CD4-positive, alpha-beta memory T cell (primary cell): ENCODE measurements around the gene PLEKHF1. TPM values are rescaled to one million over a fixed set of nuclear protein-coding genes. Genes with fewer than 3 reads are reported as not detected.
A peak's percentile ranks its signal among the peaks of the same experiment; 100 is the strongest.

Source experiments
- CTCF ChIA-PET: fragments of 350-600 bp; sonication (Branson Sonifier 250); formaldehyde crosslinking; loops from one replicate; lab custom pipeline; 2021; ENCODE audit warnings: inconsistent platforms; ENCODE audit not compliant: partially characterized antibody; lab: Charles Lee
- POLR2A ChIA-PET: fragments of 350-600 bp; sonication (Branson Sonifier 250); formaldehyde crosslinking; loops from one replicate; lab custom pipeline; 2021; ENCODE audit not compliant: partially characterized antibody; lab: Charles Lee
- DNase-seq, 5 donors: peaks; one replicate each; pipeline versions ENCODE4 v3.0.0 to v3.0.0-alpha.2; 2020 to 2022; ENCODE audit warnings: mixed read lengths in 1 of 5
- H3K27ac ChIP-seq: one replicate; pipeline ENCODE4 v1.7.0; 2013; ENCODE audit warnings: low read depth, low read length
- H3K27me3 ChIP-seq: 2 replicates; pipeline ENCODE4 v1.7.0; 2013; ENCODE audit warnings: mild to moderate bottlenecking, low read length, moderate library complexity; ENCODE audit not compliant: insufficient read depth
- H3K36me3 ChIP-seq: 2 replicates; pipeline ENCODE4 v1.7.0; 2013; ENCODE audit warnings: mild to moderate bottlenecking, low read length, moderate library complexity; ENCODE audit not compliant: insufficient read depth
- H3K4me1 ChIP-seq: 2 replicates; pipeline ENCODE4 v1.7.0; 2013; ENCODE audit warnings: mild to moderate bottlenecking, low read length, moderate library complexity; ENCODE audit not compliant: insufficient read depth
- H3K4me3 ChIP-seq, 2 donors: one replicate each; pipeline ENCODE4 v1.7.0; 2013; ENCODE audit warnings: low read length in 2 of 2, mild to moderate bottlenecking in 1 of 2
- H3K9me3 ChIP-seq, 2 donors: one replicate each; pipeline ENCODE4 v1.7.0; 2013; ENCODE audit warnings: low read length in 2 of 2, control low read depth in 1 of 2; ENCODE audit not compliant: control insufficient read depth in 1 of 2
- H3K27ac Mint-ChIP-seq, 7 donors: one replicate each; pipeline ENCODE4 v1.8.0; 2020 to 2021; ENCODE audit warnings: mixed read lengths in 7 of 7, mild to moderate bottlenecking in 6 of 7, inconsistent platforms in 3 of 7, moderate library complexity in 3 of 7
- H3K27me3 Mint-ChIP-seq, 2 donors: one replicate each; pipeline ENCODE4 v1.8.0; 2020 to 2021; ENCODE audit warnings: mixed read lengths in 2 of 2
- H3K36me3 Mint-ChIP-seq, 2 donors: one replicate each; pipeline ENCODE4 v1.8.0; 2020 to 2021; ENCODE audit warnings: mixed read lengths in 2 of 2, inconsistent platforms in 1 of 2, mild to moderate bottlenecking in 1 of 2
- H3K4me1 Mint-ChIP-seq, 4 donors: one replicate each; pipeline ENCODE4 v1.8.0; 2020 to 2021; ENCODE audit warnings: mixed read lengths in 4 of 4, mild to moderate bottlenecking in 1 of 4
- H3K4me3 Mint-ChIP-seq, 8 donors: one replicate each; pipeline ENCODE4 v1.8.0; 2020 to 2021; ENCODE audit warnings: mixed read lengths in 8 of 8, mild to moderate bottlenecking in 7 of 8, moderate library complexity in 6 of 8, inconsistent platforms in 3 of 8
- H3K9me3 Mint-ChIP-seq, 8 donors: one replicate each; pipeline ENCODE4 v1.8.0; 2020 to 2021; ENCODE audit warnings: mixed read lengths in 8 of 8, mild to moderate bottlenecking in 5 of 8, inconsistent platforms in 3 of 8, moderate library complexity in 1 of 8
- intact Hi-C: fragments of 100-400 bp; cut with micrococcal nuclease; formaldehyde crosslinking; loops from one replicate; pipeline ENCODE4 v1.15.1; 2023
- polyA plus RNA-seq, 2 donors: library from polyadenylated mRNA; unstranded; fragments of 300-500 nt; fragmentation: Illumina TruSeq; gene quantifications; one replicate each; pipeline ENCODE4 v1.2.3, GENCODE V29; 2021
- total RNA-seq, 2 experiments: library from RNA; stranded (reverse); gene quantifications; one replicate each; pipeline ENCODE4 v1.2.3, GENCODE V29; 2021

Gene PLEKHF1, protein sequence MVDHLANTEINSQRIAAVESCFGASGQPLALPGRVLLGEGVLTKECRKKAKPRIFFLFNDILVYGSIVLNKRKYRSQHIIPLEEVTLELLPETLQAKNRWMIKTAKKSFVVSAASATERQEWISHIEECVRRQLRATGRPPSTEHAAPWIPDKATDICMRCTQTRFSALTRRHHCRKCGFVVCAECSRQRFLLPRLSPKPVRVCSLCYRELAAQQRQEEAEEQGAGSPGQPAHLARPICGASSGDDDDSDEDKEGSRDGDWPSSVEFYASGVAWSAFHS
- total RNA-seq (10 to 100 TPM; 31.2 to 32.4 TPM), polyA plus RNA-seq (10 to 100 TPM; 15.3 to 36.0 TPM)

DNA sequence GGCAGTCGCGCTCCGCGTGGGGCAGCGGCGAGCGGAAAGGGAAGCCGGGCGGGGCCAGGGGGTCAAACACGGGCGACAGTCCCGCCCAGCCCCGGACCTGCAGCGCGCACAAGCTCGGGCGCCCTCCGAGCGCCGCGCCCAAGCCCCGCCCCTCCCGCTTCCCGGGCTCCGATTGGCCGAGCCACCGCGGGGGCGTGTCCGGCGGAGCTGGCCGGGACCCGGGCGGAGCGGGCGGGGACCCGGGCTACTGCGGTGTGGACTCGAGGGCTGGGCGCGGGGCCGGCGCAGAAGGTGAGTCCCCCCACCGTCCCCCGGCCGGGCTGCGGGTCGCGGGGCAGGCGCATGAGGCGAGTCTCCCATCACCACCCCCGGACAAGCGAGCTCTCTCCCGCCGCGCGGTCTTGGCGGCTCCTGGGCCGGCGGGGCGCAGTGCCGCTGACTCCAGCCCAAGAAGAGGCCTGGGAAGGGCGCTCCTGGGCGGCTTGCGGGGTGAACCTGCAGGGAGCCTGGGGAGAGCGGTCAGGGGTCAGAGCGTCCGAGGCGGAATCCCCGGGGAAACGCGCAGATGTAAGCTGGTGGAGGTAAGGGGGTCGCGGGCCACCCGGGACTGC is at the start of gene PLEKHF1:
Gene PLEKHF1, plus strand, starts transcription at position 247 of the 611 bp plus-strand sequence. CDS start 8,379 bp downstream, outside the sequence.
- Mint-ChIP-seq H3K4me3 (peak within 1 kb of the TSS; percentile 89 to 98 (median 93)), H3K36me3 (peaks cover 10 to 19% of the 10 kb centered on the region in 2 donors), H3K27me3 (no peaks in the 10 kb centered on the region), H3K27ac (peak within 1 kb of the TSS; percentile 92 to 100 (median 96)), H3K9me3 (peaks cover 0 to 1% (median 0%) of the 10 kb centered on the region in 8 donors), H3K4me1 (peaks cover 24 to 62% (median 38%) of the 10 kb centered on the region in 4 donors)
- Histone ChIP-seq H3K4me1 (peaks cover 42% of the 10 kb centered on the region), H3K36me3 (no peaks in the 10 kb centered on the region), H3K9me3 (no peaks in the 10 kb centered on the region), H3K27me3 (no peaks in the 10 kb centered on the region), H3K27ac (peak within 1 kb of the TSS; percentile 92), H3K4me3 (peak within 1 kb of the TSS; percentile 77 to 83)
- ChIA-PET CTCF (interaction anchor here (0.8 to 10.1 kb wide), 9 partner anchors 12 to 281 kb away, joined by 3 to 158 read pairs (median 75); partner anchors contain the start of genes C19orf12 and POP4), POLR2A (interaction anchor here (0.8 to 8.7 kb wide), 10 partner anchors 8 to 277 kb away, joined by 3 to 163 read pairs (median 30); partner anchors contain the start of genes C19orf12, POP4 and URI1)
- peak; percentile 73 to 88 (median 78) for DNase-seq
- intact Hi-C loops: loop anchor here (1.0 to 2.0 kb wide), 5 partner anchors 8 to 179 kb away; partner anchors contain the start of genes C19orf12 and CCNE1

DNA sequence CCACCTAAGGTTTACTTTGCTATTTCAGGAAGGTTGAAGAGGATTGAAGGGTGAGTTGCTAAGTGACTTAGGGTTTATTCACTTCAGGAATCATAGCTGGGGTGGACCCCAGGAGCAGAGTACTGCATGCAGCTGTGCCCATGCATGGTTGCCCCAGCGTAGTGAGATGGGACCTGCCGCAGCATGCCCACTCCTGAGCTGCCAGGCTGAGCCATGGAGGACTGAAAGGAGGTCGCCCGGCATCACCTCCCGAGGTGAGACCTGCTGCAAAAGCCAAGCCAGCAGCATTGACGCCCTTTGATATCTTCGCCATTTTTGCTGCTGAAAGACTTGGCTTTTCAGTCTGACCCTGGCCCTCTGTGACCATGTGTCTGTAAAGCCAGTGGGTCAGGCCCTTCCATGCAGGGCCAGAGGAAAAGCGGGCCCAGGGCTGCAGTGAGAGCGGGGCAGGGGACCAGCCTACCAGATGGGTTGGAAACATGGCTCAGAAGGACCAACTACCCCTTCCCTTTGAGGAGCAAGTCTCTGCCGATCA is 49.3 kb upstream of the PLEKHF1 start:
- H3K27me3 ChIP-seq: no peaks in the 10 kb centered on the region
- H3K27ac Mint-ChIP-seq: peak overlapping the region in 1 of 7 donors; percentile 63
- no peak for DNase-seq
- ChIA-PET POLR2A (interaction anchor here (2.5 kb wide), 2 partner anchors 10 to 101 kb away, joined by 8 to 9 read pairs; partner anchors contain the start of gene POP4), CTCF (interaction anchor here (1.7 kb wide), 2 partner anchors 52 to 101 kb away, joined by 7 to 9 read pairs; no protein-coding TSS in a partner anchor)
- H3K4me1 ChIP-seq: peaks cover 11% of the 10 kb centered on the region
- H3K4me1 Mint-ChIP-seq: peaks cover 9 to 28% (median 14%) of the 10 kb centered on the region in 4 donors
- intact Hi-C loops: no loop called here
- no peak overlapping the region for H3K4me3 ChIP-seq
- H3K36me3 Mint-ChIP-seq: peaks cover 32 to 45% of the 10 kb centered on the region in 2 donors
- H3K9me3 ChIP-seq: no peaks in the 10 kb centered on the region
- no peak overlapping the region for H3K27ac ChIP-seq
- H3K9me3 Mint-ChIP-seq: no peaks in the 10 kb centered on the region
- H3K4me3 Mint-ChIP-seq: no peak overlapping the region
- peaks cover 40% of the 10 kb centered on the region for H3K36me3 ChIP-seq
- no peaks in the 10 kb centered on the region for H3K27me3 Mint-ChIP-seq

DNA sequence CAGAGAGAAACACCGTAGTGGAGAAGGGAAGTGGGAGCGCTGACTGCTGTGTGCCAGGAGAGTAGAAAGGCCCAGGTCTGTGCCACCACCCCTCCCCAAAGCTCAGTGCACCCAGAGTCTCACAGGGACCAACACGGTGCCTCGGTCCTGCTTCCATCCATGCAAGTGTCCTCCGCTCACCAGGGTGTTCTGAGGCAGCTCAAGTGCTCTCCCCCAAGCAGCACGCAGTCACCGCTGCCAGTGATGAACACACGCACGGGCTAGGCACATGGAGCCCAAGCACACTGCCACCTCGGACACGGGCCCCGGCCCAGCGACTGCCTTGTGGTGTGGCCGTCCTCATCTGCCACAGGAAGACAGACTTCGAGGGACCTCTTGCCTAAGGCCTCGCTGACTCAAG is 48.7 kb upstream of the PLEKHF1 start:
- Histone ChIP-seq H3K27me3 (no peaks in the 10 kb centered on the region), H3K36me3 (peaks cover 34% of the 10 kb centered on the region), H3K9me3 (no peaks in the 10 kb centered on the region), H3K4me3 (no peak overlapping the region), H3K27ac (no peak overlapping the region), H3K4me1 (peaks cover 14% of the 10 kb centered on the region)
- H3K27me3 Mint-ChIP-seq: no peaks in the 10 kb centered on the region
- H3K36me3 Mint-ChIP-seq: peaks cover 29 to 40% of the 10 kb centered on the region in 2 donors
- CTCF ChIA-PET: interaction anchor here (1.7 kb wide), 1 partner anchor 100 kb away, joined by 9 read pairs; no protein-coding TSS in a partner anchor
- DNase-seq: no peak
- peak overlapping the region in 2 of 7 donors; percentile 25 to 63 for H3K27ac Mint-ChIP-seq
- POLR2A ChIA-PET: interaction anchor here (2.5 to 8.6 kb wide), 3 partner anchors 10 to 100 kb away, joined by 8 to 93 read pairs (median 9); partner anchors contain the start of genes PLEKHF1 and POP4
- intact Hi-C loops: no loop called here
- no peaks in the 10 kb centered on the region for H3K9me3 Mint-ChIP-seq
- H3K4me1 Mint-ChIP-seq: peaks cover 14 to 28% (median 16%) of the 10 kb centered on the region in 4 donors
- no peak overlapping the region for H3K4me3 Mint-ChIP-seq

DNA sequence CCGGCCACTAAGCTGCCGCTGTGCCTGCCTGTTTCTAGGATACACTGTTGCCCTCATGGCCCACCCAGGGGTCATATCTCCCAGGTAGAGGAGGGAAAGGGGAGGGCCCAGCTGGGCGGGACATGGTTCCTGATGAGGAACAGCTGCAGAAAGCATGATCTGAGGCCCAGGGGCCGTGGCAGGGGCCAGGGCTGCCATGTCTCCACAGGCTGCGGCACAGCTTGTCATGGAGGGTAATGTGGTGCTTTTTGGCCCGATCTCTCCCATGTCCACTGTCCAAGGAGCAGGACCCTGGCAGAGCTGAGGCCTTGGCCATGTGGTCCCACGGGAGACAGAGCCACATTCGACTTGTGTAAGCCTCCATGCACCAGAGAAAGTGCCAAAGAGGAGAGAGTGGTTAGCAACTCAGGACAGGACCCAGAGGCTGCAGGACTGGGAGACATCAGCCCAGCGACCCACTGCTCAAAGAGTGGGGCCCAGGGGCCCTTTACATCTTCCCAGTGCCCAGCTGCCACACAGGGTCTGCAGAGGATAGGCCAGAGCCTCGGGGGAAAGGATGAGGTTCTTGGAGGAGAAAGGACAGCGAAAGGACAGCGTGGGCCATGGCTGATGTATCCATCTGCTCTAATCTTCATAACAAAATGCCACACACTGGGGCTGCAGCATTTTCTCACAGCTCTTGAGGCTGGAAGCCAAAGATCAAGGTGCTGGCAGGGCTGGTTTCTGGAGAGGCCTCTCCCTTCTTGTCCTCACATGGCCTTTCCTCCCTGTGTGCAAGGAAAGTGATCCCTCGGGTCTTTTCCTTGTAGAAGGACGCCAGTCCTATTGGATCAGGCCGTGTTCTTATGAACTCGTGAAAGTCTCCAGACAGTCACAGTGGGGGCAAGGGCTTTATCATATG is 47.6 kb upstream of the PLEKHF1 start:
- Mint-ChIP-seq H3K4me3 (no peak overlapping the region), H3K36me3 (peaks cover 20 to 32% of the 10 kb centered on the region in 2 donors), H3K4me1 (peaks cover 23 to 34% (median 23%) of the 10 kb centered on the region in 4 donors), H3K27me3 (no peaks in the 10 kb centered on the region), H3K9me3 (peaks cover 0 to 2% (median 0%) of the 10 kb centered on the region in 8 donors), H3K27ac (peak overlapping the region in 3 of 7 donors; percentile 1 to 85 (median 41))
- H3K4me3 ChIP-seq: no peak overlapping the region
- no peaks in the 10 kb centered on the region for H3K9me3 ChIP-seq
- no peak for DNase-seq
- H3K36me3 ChIP-seq: peaks cover 24% of the 10 kb centered on the region
- peaks cover 24% of the 10 kb centered on the region for H3K4me1 ChIP-seq
- CTCF ChIA-PET: interaction anchor here (0.6 to 3.7 kb wide), 6 partner anchors 73 to 113 kb away, joined by 3 to 16 read pairs (median 4); no protein-coding TSS in a partner anchor
- POLR2A ChIA-PET: interaction anchor here (0.7 to 8.6 kb wide), 4 partner anchors 8 to 99 kb away, joined by 3 to 93 read pairs (median 6); partner anchors contain the start of genes PLEKHF1 and POP4
- H3K27ac ChIP-seq: no peak overlapping the region
- intact Hi-C loops: no loop called here
- H3K27me3 ChIP-seq: no peaks in the 10 kb centered on the region

DNA sequence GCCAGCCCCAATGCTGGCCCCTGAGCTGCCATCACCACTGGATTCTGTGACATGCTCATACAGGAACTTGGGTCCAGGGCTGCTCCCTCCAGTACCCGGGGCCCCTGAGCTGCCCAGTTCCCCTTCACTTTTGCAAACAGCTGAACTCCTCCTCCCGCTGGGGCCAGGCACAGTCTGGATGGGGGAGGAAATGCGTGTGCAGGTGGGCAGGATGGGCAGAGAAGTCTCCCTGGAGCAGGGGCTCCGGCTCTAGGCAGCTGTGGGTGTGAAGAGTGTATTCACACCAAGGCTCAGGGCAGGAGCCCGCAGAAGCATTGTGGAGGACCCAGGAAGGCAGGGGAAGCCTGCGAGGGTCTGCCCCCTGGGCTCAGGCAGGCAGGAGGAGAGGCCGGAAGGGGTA is 46.8 kb upstream of the PLEKHF1 start:
- Mint-ChIP-seq H3K27me3 (no peaks in the 10 kb centered on the region), H3K4me3 (no peak overlapping the region)

DNA sequence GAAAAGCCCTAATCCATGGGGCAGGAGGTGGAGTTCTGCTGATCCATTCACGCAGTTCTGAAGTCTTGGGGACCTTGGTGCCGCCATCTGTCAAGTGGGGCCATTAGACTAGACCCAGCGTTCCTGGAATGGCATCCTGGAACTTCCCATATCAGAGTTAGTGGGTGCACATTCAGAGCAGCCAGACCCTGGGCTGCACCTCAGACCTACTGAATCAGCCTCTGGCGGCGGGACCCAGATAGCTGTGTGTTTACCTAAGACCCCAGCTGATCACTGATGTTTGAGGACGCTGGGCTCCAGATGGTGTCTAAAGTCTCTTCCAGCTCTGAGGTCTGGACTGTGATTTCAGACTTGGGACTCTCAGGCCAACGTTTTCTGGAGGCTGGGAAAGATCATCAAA is 46.4 kb upstream of the PLEKHF1 start:
- Histone ChIP-seq H3K9me3 (no peaks in the 10 kb centered on the region), H3K4me3 (no peak overlapping the region), H3K4me1 (peaks cover 37% of the 10 kb centered on the region), H3K27me3 (no peaks in the 10 kb centered on the region), H3K27ac (no peak overlapping the region), H3K36me3 (peaks cover 11% of the 10 kb centered on the region)
- Mint-ChIP-seq H3K36me3 (peaks cover 13 to 21% of the 10 kb centered on the region in 2 donors), H3K9me3 (peaks cover 0 to 2% (median 0%) of the 10 kb centered on the region in 8 donors), H3K27me3 (no peaks in the 10 kb centered on the region), H3K27ac (no peak overlapping the region), H3K4me1 (peaks cover 35 to 43% (median 36%) of the 10 kb centered on the region in 4 donors), H3K4me3 (no peak overlapping the region)
- DNase-seq: no peak
- POLR2A ChIA-PET: interaction anchor here (0.5 to 8.6 kb wide), 3 partner anchors 9 to 46 kb away, joined by 4 to 93 read pairs (median 8); partner anchors contain the start of gene PLEKHF1
- intact Hi-C loops: no loop called here
- CTCF ChIA-PET: interaction anchor here (1.0 to 10.2 kb wide), 8 partner anchors 9 to 112 kb away, joined by 3 to 88 read pairs (median 10); partner anchors contain the start of genes PLEKHF1 and POP4

More for the DNA sequence above, 46.8 kb upstream of the PLEKHF1 start:
- Mint-ChIP-seq H3K9me3 (peaks cover 0 to 2% (median 0%) of the 10 kb centered on the region in 8 donors), H3K4me1 (peaks cover 30 to 38% (median 31%) of the 10 kb centered on the region in 4 donors), H3K27ac (peak overlapping the region in 2 of 7 donors; percentile 7 to 36), H3K36me3 (peaks cover 13 to 24% of the 10 kb centered on the region in 2 donors)
- ChIA-PET POLR2A (interaction anchor here (0.9 to 8.6 kb wide), 2 partner anchors 9 to 47 kb away, joined by 3 to 93 read pairs; partner anchors contain the start of gene PLEKHF1), CTCF (interaction anchor here (0.6 to 10.2 kb wide), 7 partner anchors 8 to 112 kb away, joined by 3 to 88 read pairs (median 6); partner anchors contain the start of gene PLEKHF1)
- no peak overlapping the region for H3K4me3 ChIP-seq
- no peak overlapping the region for H3K27ac ChIP-seq
- no peak for DNase-seq
- no peaks in the 10 kb centered on the region for H3K9me3 ChIP-seq
- intact Hi-C loops: no loop called here
- H3K36me3 ChIP-seq: peaks cover 15% of the 10 kb centered on the region
- peaks cover 33% of the 10 kb centered on the region for H3K4me1 ChIP-seq
- no peaks in the 10 kb centered on the region for H3K27me3 ChIP-seq
